Measurements from ENCODE around the gene RET.
"Not testable (repeated sequence)": the region's sequence is repeated elsewhere in the genome, so short reads cannot be mapped to it uniquely, and the experiment has no call there.

The RET gene

GRCh38 chr10:43078175-43078985 lies 1.5 kb downstream of the RET start:
- DNase-seq (ENCODE audit: low read depth): no peak

- DNase-seq (ENCODE audit: low read depth): no peak
Measured at GRCh38 chr10:43078986-43079273, 2.1 kb downstream of the RET start.

DNA sequence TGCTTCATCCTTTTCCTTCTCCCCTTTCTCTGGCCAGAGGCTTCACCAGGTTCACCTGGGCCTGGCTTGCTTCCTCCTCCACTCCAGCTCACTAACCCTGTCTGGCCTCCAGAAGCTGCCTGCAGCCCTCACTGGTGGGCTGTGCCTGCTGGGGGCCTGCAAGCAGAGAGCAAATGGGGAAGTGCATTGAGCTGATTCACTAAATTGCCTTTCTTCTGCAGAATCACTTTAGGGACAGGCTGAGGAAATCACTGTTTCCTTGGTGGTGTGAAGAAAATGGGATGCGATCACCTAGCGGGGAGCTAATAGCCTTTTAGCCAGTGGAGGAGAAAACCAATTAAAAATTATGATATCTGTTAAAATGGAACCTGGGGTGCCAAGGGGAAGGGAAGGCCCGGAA lies 3.0 kb downstream of the RET start:
- no peak for DNase-seq (ENCODE audit: low read depth)

DNA sequence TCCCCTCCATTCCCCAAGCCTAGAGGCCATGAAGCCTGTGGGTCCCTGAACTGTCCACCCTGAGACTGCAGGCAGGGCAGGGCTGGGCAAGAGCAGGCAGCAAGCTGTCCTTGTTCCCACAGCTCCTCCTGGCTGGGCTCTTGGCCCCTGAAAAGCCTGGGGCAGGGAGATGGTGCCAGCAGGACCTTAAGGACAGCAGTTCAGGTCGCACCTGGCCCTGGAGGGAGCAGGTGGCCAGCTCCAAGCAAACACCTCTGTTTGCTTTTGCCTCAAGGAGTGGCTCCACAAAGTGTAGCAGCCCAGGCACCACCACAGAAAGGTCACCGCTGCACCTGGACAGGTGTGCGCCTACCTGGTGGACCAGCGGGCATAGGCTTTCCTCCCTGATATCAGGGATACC lies 5.2 kb downstream of the RET start:
- DNase-seq (ENCODE audit: low read depth): no peak

- DNase-seq (ENCODE audit: low read depth): no peak
Measured at GRCh38 chr10:43082746-43083145, 5.9 kb downstream of the RET start.

- no peak for DNase-seq (ENCODE audit: low read depth)
Measured at GRCh38 chr10:43083764-43084163, 6.9 kb downstream of the RET start.

GRCh38 chr10:43084812-43085211 lies 7.9 kb downstream of the RET start:
- no peak for DNase-seq (ENCODE audit: low read depth)

- no peak for DNase-seq (ENCODE audit: low read depth)
Measured at GRCh38 chr10:43086321-43086942, 9.6 kb downstream of the RET start.

GRCh38 chr10:43089519-43089918 lies 12.7 kb downstream of the RET start:
- no peak for DNase-seq (ENCODE audit: low read depth)

DNA sequence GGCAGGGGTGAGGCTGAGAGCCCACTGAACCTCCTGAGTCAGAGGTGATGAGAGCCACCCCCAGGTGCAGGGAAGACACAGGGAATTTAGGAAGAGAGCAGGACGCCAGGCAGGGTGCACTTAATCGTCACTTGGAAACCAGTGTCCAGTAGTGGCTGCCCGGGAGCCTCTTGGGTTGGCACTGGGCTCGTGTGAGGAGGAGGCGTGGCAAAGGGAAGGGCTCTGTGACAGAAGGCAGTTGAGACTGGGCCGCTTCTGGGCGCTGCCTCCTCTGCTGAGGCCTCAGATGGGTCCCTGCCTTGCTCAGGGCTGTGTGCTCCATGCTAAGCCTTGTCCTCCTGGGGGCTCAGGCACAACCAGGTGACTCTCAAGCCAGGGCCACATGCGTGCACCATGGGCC lies 13.3 kb downstream of the RET start:
- no peak for DNase-seq (ENCODE audit: low read depth)

DNA sequence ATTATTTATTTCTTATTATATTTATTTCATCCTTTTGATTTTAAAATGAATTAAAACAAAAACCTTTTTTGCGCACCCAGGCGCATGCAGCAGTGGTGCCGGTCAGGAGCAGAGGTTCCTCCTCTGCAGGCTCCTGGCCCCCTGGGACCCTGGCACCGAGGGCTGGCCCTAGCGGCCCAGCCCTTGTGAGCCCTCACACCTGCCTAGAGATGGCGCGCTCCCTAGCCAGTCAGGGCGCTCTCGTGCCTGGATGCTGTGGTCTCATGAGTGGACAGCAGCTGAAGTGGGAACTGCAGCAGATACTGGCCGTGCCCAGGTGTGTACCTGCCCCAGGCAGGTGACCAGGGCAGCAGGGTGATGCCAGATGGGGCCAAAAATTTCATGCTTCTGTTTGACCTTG lies 13.8 kb downstream of the RET start:
- no peak for DNase-seq (ENCODE audit: low read depth)

- DNase-seq (ENCODE audit: low read depth): no peak
Measured at GRCh38 chr10:43091846-43092245, 15.0 kb downstream of the RET start.

GRCh38 chr10:43093423-43094076 lies 16.7 kb downstream of the RET start:
- no peak for DNase-seq (ENCODE audit: low read depth)

DNA sequence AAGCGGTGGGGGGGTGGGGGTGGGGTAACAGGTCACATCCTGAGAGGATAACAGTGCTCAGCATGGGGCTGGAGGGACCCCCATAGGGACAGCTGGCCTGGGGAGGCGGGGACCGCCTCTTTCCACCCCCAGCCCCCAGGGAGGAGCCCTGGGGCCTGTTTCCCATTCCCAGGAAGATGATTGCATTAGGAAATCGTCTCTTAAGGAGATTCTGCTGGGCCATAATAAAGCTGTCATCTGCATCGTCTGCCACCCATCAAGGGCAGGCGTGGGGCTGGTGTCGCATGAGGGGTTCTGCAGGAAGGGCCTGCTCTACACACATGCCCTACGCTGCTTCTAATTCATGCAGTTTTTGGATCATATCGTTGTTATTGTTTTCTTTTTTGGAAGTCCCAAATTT lies 17.2 kb downstream of the RET start:
- DNase-seq (ENCODE audit: low read depth): no peak

DNA sequence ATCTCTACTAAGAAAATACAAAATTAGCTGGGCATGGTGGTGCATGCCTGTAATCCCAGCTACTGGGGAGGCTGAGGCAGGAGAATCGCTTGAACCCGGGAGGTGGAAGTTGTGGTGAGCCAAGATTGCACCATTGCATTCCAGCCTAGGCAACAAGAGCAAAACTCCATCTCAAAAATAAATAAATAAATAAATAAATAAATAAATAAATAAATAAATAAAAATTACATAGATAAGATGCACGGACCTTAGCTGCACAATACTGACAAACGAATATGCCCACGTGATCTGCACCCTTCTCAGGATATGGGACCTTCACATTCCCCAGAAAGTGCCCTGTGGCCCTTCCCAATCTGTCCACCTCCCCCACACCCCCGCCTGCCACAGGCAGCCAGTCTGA lies 22.5 kb downstream of the RET start:
- not testable (repeated sequence) for DNase-seq (ENCODE audit: low read depth)

- no peak for DNase-seq (ENCODE audit: low read depth)
Measured at GRCh38 chr10:43099928-43100327, 23.1 kb downstream of the RET start.

DNA sequence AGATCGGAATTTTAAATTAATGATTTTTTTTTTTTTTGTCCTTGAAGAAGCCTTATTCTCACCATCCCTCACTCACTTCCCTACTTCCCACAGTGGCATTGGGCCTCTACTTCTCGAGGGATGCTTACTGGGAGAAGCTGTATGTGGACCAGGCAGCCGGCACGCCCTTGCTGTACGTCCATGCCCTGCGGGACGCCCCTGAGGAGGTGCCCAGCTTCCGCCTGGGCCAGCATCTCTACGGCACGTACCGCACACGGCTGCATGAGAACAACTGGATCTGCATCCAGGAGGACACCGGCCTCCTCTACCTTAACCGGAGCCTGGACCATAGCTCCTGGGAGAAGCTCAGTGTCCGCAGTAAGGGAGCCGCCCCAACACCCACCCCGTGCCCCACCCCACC lies 23.5 kb downstream of the RET start:
- no peak for DNase-seq (ENCODE audit: low read depth)

DNA sequence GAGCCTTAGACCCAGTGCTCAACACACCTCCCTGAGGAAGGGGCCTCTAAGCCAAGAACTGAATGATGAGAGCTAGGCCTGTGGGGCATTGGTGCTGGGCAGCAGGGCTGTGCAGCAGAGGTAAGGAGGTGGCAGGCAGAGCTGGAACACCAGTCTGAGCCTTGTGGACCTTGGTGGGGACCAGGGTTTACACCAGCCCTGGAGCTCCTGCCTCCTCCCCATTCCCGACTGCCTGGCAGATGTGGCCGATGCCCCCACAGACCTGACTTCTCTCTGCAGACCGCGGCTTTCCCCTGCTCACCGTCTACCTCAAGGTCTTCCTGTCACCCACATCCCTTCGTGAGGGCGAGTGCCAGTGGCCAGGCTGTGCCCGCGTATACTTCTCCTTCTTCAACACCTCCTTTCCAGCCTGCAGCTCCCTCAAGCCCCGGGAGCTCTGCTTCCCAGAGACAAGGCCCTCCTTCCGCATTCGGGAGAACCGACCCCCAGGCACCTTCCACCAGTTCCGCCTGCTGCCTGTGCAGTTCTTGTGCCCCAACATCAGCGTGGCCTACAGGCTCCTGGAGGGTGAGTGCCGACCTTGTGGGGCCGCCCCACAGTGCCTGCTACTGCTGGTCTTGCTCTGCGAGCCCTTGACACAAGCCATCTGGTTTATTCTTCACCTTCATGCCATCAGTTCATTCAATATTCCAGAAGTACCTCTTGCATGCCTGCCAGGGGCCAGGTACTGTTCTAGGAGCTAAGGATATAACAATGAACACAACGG lies 25.4 kb downstream of the RET start:
- no peak for DNase-seq (ENCODE audit: low read depth)

GRCh38 chr10:43105102-43105955 lies 28.5 kb downstream of the RET start:
- peak; percentile 62 for DNase-seq (ENCODE audit: low read depth)

DNA sequence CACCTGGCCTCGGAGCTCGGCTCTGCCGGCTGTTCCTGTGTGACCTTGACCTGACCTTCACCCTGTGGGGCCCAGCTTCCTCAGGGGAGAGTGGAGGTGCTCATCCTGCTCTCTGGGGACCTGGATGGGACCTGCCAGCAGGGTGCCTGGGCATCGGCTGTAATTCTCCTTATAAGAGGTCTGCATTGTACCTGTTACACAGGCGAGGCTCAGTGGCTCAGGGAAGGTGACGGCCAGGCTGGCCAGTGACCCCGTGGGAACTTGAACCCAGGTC lies 29.0 kb downstream of the RET start:
- DNase-seq (ENCODE audit: low read depth): no peak

- no peak for DNase-seq (ENCODE audit: low read depth)
Measured at GRCh38 chr10:43106256-43107091, 29.6 kb downstream of the RET start.
